SU-DHL-6 (cell line): ENCODE measurements around the gene TTC39B.

Experiments used
- H2AFZ ChIP-seq: fragments of 200-600 bp; sonication (generic); 2 replicates; pipeline ENCODE4 v1.6.1; 2014; ENCODE audit warnings: low read depth, mild to moderate bottlenecking, moderate library complexity, mixed read lengths, antibody characterized with exemption, low read length; ENCODE audit not compliant: severe bottlenecking
- H3F3A ChIP-seq: fragments of 200-600 bp; shearing (Covaris generic); 2 replicates; pipeline ENCODE4 v1.6.0; 2016; ENCODE audit warnings: antibody characterized with exemption, mild to moderate bottlenecking; ENCODE audit not compliant: insufficient read depth
- H3K27ac ChIP-seq: fragments of 200-600 bp; sonication (generic); 2 replicates; pipeline ENCODE4 v1.5.1; 2016; ENCODE audit warnings: low read depth, mild to moderate bottlenecking, low read length, moderate library complexity, mixed read lengths
- H3K27me3 ChIP-seq: fragments of 200-600 bp; sonication (generic), shearing (Covaris generic); 2 replicates; pipeline ENCODE4 v1.6.0; 2014; ENCODE audit warnings: mild to moderate bottlenecking, low read length
- H3K36me3 ChIP-seq: fragments of 200-600 bp; sonication (generic); 2 replicates; pipeline ENCODE4 v1.6.1; 2014; ENCODE audit warnings: mild to moderate bottlenecking, low read length, mixed read lengths
- H3K4me2 ChIP-seq: fragments of 300-600, 200-600 bp; shearing (Covaris generic), sonication (generic); 2 replicates; pipeline ENCODE4 v1.6.0; 2014; ENCODE audit warnings: low read length, low read depth, mild to moderate bottlenecking; ENCODE audit not compliant: poor library complexity, severe bottlenecking
- H3K4me3 ChIP-seq: fragments of 200-600 bp; sonication (generic); 2 replicates; pipeline ENCODE4 v1.5.1; 2014; ENCODE audit warnings: antibody characterized with exemption, low read length, mild to moderate bottlenecking, mixed read lengths; ENCODE audit not compliant: insufficient read depth, poor library complexity, severe bottlenecking
- H3K79me2 ChIP-seq: fragments of 200-600 bp; sonication (generic); 2 replicates; pipeline ENCODE4 v1.6.1; 2014; ENCODE audit warnings: mild to moderate bottlenecking, low read length, moderate library complexity; ENCODE audit not compliant: insufficient read depth
- H3K9ac ChIP-seq: fragments of 200-600 bp; sonication (generic); 2 replicates; pipeline ENCODE4 v1.7.0; 2014; ENCODE audit warnings: mild to moderate bottlenecking, low read length
- H3K9me2 ChIP-seq: fragments of 200-600 bp; sonication (generic); replicated peaks from 2 replicates; pipeline ENCODE4 v1.6.1; 2014; ENCODE audit warnings: low read length; ENCODE audit not compliant: insufficient read depth
- H3K9me3 ChIP-seq: fragments of 200-600 bp; sonication (generic); 2 replicates; pipeline ENCODE4 v1.6.1; 2014; ENCODE audit warnings: low read length, mixed read lengths; ENCODE audit not compliant: insufficient read depth
- H4K20me1 ChIP-seq: fragments of 200-600 bp; sonication (generic); 2 replicates; pipeline ENCODE4 v1.6.1; 2014; ENCODE audit warnings: low read depth, mild to moderate bottlenecking, antibody characterized with exemption, low read length, moderate library complexity, mixed read lengths
- EZH2phosphoT487 ChIP-seq: fragments of 200-600 bp; sonication (generic), shearing (Covaris generic); conservative IDR thresholded peaks from 2 replicates; pipeline ENCODE4 v1.6.1; 2018; ENCODE audit warnings: mild to moderate bottlenecking, antibody characterized with exemption, low read length, moderate library complexity, mixed read lengths
- TF ChIP-seq, protein P1 (sequence below): fragments of 200-600 bp; sonication (generic); IDR thresholded peaks from one replicate; pipeline ENCODE4 v1.5.1; 2017; ENCODE audit warnings: antibody characterized with exemption, mild to moderate bottlenecking, low read length, moderate library complexity; ENCODE audit not compliant: insufficient read depth, poor library complexity, severe bottlenecking

The TTC39B gene

DNA sequence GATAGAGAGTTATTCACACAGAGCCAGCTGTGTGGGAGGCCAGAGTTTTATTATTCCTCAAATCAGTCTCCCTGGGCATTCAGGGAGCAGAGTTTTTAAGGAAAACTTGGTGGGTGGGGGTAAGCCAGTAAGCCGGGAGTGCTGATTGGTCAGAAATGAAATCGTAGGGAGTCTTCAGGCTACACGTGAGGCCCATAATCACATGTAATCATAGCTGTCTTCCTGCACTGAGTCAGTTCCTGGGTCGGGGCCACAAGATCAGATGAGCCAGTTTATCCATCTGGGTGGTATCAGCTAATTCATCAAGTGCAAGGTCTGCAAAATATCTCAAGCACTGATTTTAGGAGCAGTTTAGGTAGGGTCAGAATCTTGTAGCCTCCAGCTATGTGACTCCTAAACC is 10.8 kb upstream of the TTC39B start:
- H4K20me1 ChIP-seq, result no peaks in the 10 kb centered on the region
- no peak overlapping the region for H3K4me3 ChIP-seq
- H3K9me3 ChIP-seq, result no peaks in the 10 kb centered on the region; the same call in 1 of the 2 replicates
- no peaks in the 10 kb centered on the region for H3K27me3 ChIP-seq
- no peaks in the 10 kb centered on the region for H3K79me2 ChIP-seq
- no peak overlapping the region for H3K4me2 ChIP-seq
- no peak overlapping the region for H3K27ac ChIP-seq
- H2AFZ ChIP-seq, result no peak overlapping the region
- TF ChIP-seq, protein P1, sequence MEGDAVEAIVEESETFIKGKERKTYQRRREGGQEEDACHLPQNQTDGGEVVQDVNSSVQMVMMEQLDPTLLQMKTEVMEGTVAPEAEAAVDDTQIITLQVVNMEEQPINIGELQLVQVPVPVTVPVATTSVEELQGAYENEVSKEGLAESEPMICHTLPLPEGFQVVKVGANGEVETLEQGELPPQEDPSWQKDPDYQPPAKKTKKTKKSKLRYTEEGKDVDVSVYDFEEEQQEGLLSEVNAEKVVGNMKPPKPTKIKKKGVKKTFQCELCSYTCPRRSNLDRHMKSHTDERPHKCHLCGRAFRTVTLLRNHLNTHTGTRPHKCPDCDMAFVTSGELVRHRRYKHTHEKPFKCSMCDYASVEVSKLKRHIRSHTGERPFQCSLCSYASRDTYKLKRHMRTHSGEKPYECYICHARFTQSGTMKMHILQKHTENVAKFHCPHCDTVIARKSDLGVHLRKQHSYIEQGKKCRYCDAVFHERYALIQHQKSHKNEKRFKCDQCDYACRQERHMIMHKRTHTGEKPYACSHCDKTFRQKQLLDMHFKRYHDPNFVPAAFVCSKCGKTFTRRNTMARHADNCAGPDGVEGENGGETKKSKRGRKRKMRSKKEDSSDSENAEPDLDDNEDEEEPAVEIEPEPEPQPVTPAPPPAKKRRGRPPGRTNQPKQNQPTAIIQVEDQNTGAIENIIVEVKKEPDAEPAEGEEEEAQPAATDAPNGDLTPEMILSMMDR, result no peak
- no peak for TF ChIP-seq EZH2phosphoT487
- H3K36me3 ChIP-seq, result no peaks in the 10 kb centered on the region
- H3K9me2 ChIP-seq, result no peaks in the 10 kb centered on the region
- H3F3A ChIP-seq, result no peaks in the 10 kb centered on the region
- H3K9ac ChIP-seq, result no peak overlapping the region

- no peak overlapping the region for H3K4me3 ChIP-seq
- no peak overlapping the region for H3K27ac ChIP-seq
- H2AFZ ChIP-seq, result no peak overlapping the region
- H3F3A ChIP-seq, result peaks cover 12% of the 10 kb centered on the region
- H4K20me1 ChIP-seq, result no peaks in the 10 kb centered on the region
- no peaks in the 10 kb centered on the region for H3K79me2 ChIP-seq
- no peak for TF ChIP-seq EZH2phosphoT487
- TF ChIP-seq, protein P1, result no peak
- no peaks in the 10 kb centered on the region for H3K36me3 ChIP-seq
- H3K9me3 ChIP-seq, result no peaks in the 10 kb centered on the region
- H3K27me3 ChIP-seq, result no peaks in the 10 kb centered on the region
- no peaks in the 10 kb centered on the region for H3K9me2 ChIP-seq
- no peak overlapping the region for H3K4me2 ChIP-seq
- no peak overlapping the region for H3K9ac ChIP-seq
These were observed 4.6 kb upstream of the TTC39B start for GRCh38 chr9:15311607-15312006.

GRCh38 chr9:15310107-15310850 is 3.3 kb upstream of the TTC39B start:
- Histone ChIP-seq H3K9me2 (no peaks in the 10 kb centered on the region), H3K9me3 (no peaks in the 10 kb centered on the region), H2AFZ (no peak overlapping the region), H3F3A (peaks cover 12% of the 10 kb centered on the region), H3K27ac (no peak overlapping the region), H3K4me2 (no peak overlapping the region), H3K79me2 (no peaks in the 10 kb centered on the region), H3K4me3 (no peak overlapping the region), H3K36me3 (no peaks in the 10 kb centered on the region), H4K20me1 (no peaks in the 10 kb centered on the region), H3K27me3 (no peaks in the 10 kb centered on the region), H3K9ac (no peak overlapping the region)
- TF ChIP-seq, protein P1, result no peak
- TF ChIP-seq EZH2phosphoT487, result no peak
